ENCODE measurements around the gene TLR5.

DNA sequence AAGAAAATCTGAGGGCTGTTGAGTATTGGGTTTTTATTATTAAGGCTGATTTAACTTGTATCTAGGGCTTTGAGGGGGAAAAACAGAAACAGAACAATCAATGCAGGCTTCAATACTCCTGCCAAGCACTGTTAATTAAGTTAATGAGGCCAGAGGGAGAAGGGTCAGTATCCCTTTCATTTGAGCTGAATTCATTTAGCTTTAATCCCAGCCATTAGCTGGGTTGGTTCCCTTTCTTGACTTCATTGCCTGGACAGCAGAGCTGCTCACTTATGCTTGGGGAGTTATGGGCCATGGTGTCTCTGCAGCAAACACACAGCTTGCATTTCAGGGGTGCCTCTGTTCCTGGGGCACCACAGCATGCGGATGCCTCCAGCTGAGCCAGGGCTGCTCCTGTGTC lies 16.3 kb downstream of the TLR5 start:
- TF ChIP-seq POLR2AphosphoS5 (IDR thresholded peaks at IDR 0.05; ENCODE audit: low read depth, low read length) (no peak), CTCF (IDR thresholded peaks at IDR 0.05) (no peak)

All from Panc1 (cell line).